Neural crest cell (in vitro differentiated cells): ENCODE results near the gene PTGES3L. TPM values are rescaled to one million over a fixed set of nuclear protein-coding genes. Genes with fewer than 3 reads are reported as not detected.
A peak's percentile ranks its signal among the peaks of the same experiment; 100 is the strongest.

Experiments used
- DNase-seq: peaks from one replicate; pipeline ENCODE4 v3.0.0; 2021; ENCODE audit warnings: low read depth, mixed read lengths, low spot score
- H3K27ac Mint-ChIP-seq: one replicate; pipeline ENCODE4 v1.8.0; 2021; ENCODE audit warnings: mild to moderate bottlenecking, mixed read lengths; ENCODE audit not compliant: unreplicated experiment
- H3K27me3 Mint-ChIP-seq: 2 replicates; pipeline ENCODE4 v1.8.0; 2021; ENCODE audit warnings: low read depth, mild to moderate bottlenecking, mixed read lengths
- H3K36me3 Mint-ChIP-seq: 2 replicates; pipeline ENCODE4 v1.8.0; 2021; ENCODE audit warnings: low read depth, mild to moderate bottlenecking, mixed read lengths
- H3K4me1 Mint-ChIP-seq: 2 replicates; pipeline ENCODE4 v1.8.0; 2021; ENCODE audit warnings: mixed read lengths
- H3K4me3 Mint-ChIP-seq: one replicate; pipeline ENCODE4 v1.8.0; 2021; ENCODE audit warnings: mild to moderate bottlenecking, mixed read lengths
- H3K9me3 Mint-ChIP-seq: 2 replicates; pipeline ENCODE4 v1.8.0; 2021; ENCODE audit warnings: mixed read lengths
- total RNA-seq: library from RNA; stranded (reverse); gene quantifications from 2 replicates; pipeline ENCODE4 v1.2.1, GENCODE V29; 2021
- TF ChIP-seq, protein P1 (sequence below): fragments of 200-600 bp; sonication (generic); conservative IDR thresholded peaks from 2 replicates; pipeline ENCODE4 v1.5.0; 2021; ENCODE audit warnings: antibody characterized with exemption, mild to moderate bottlenecking

Gene PTGES3L
- total RNA-seq, 1 donor from 2014 or later, result 3.5 TPM

DNA sequence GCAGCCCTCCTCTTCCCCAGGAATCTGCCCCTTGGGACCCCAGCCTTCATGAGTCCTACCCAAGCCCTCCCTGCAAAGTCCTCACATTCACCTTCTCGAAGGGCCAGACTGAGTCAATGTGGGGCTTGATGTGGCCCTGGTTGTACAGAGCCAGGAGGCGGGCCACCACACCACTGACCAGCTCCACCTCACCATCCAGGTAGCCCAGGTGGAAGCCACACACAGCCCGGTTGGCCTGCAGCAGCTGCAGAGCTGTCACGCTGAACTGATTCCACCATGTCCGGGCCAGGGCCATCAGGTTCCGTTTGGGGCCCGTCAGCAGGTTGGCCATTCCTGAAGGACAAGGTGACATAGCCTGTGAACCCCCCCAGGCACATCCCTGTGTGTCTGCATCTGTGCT lies 36.3 kb upstream of the PTGES3L start:
- no peak for DNase-seq
- H3K4me3 Mint-ChIP-seq, result no peak overlapping the region
- no peaks in the 10 kb centered on the region for H3K27me3 Mint-ChIP-seq

DNA sequence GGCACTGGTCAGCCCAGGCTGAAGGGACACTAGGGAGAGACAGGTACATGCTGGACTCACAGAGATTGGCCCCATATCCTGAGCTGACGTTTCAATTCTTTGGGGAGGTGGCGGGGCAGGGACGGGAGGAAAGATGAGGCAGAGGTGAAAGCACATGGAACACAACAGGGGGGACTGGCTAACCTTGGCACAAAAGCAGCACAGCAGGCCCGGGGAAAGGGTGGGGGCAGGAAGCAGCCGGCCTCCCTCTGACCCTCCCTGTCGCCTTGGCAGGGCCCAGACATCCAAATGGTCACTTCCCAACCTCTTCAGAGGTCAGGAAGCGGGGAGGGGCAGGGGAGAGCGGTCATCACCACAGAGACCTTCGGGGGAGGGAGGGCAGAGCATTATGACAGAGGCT lies 35.7 kb upstream of the PTGES3L start:
- Mint-ChIP-seq H3K4me3 (no peak overlapping the region), H3K27me3 (no peaks in the 10 kb centered on the region), H3K4me1 (peaks cover 49% of the 10 kb centered on the region), H3K36me3 (peaks cover 2% of the 10 kb centered on the region), H3K27ac (peak overlapping the region; percentile 94), H3K9me3 (no peaks in the 10 kb centered on the region)
- TF ChIP-seq, protein P1, sequence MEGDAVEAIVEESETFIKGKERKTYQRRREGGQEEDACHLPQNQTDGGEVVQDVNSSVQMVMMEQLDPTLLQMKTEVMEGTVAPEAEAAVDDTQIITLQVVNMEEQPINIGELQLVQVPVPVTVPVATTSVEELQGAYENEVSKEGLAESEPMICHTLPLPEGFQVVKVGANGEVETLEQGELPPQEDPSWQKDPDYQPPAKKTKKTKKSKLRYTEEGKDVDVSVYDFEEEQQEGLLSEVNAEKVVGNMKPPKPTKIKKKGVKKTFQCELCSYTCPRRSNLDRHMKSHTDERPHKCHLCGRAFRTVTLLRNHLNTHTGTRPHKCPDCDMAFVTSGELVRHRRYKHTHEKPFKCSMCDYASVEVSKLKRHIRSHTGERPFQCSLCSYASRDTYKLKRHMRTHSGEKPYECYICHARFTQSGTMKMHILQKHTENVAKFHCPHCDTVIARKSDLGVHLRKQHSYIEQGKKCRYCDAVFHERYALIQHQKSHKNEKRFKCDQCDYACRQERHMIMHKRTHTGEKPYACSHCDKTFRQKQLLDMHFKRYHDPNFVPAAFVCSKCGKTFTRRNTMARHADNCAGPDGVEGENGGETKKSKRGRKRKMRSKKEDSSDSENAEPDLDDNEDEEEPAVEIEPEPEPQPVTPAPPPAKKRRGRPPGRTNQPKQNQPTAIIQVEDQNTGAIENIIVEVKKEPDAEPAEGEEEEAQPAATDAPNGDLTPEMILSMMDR, result no peak
- no peak for DNase-seq

More for the DNA sequence above, 36.3 kb upstream of the PTGES3L start:
- Mint-ChIP-seq H3K36me3 (peaks cover 2% of the 10 kb centered on the region), H3K27ac (peak overlapping the region; percentile 43), H3K4me1 (peaks cover 51% of the 10 kb centered on the region), H3K9me3 (no peaks in the 10 kb centered on the region)
- TF ChIP-seq, protein P1, result no peak

DNA sequence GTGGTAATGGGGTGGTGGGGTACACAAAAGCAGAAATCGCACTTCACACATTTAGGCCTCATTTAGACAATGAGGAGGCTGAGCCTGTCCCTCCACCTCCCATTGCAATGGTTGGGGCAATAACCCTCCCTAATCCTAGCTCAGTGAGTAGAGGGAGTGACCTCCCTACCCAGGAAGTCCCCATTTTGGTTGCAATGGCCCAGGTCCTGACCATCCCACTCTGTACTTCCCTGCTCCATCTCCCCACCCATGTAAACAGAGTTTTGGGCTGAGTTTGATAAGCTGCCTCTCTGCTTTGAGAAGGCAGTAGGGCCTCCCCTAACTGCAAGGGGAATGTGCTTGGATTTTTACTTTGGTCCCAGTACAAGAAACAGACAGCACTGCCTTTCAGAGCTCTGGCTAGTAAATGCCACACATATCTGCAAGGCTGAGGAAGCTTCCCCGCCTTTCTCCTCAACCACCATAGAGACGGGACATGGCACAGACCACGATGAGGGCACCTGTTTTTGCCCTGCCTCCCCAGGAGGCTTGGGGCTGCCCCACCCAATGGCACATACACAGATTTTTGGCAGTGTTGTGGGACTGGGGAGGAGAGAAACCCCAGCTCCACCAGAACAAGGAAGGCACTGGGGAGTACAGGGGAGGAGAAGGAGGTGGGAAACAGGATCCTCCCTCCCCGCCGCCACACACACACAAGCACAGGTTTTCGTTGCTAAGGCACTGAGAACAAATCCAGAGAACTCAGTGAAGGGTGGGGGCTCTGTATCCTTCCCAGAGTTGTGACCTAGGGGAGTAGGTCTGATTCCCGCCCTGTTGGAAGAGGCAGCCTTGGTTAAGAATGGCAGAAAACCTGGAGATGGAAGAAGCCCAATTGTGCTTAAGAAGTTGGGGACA lies 35.0 kb upstream of the PTGES3L start:
- TF ChIP-seq, protein P1, result no peak
- Mint-ChIP-seq H3K36me3 (peaks cover 2% of the 10 kb centered on the region), H3K27me3 (no peaks in the 10 kb centered on the region), H3K4me1 (peaks cover 45% of the 10 kb centered on the region), H3K9me3 (no peaks in the 10 kb centered on the region), H3K4me3 (peak overlapping the region; percentile 47), H3K27ac (peak overlapping the region; percentile 94)
- DNase-seq, result no peak

DNA sequence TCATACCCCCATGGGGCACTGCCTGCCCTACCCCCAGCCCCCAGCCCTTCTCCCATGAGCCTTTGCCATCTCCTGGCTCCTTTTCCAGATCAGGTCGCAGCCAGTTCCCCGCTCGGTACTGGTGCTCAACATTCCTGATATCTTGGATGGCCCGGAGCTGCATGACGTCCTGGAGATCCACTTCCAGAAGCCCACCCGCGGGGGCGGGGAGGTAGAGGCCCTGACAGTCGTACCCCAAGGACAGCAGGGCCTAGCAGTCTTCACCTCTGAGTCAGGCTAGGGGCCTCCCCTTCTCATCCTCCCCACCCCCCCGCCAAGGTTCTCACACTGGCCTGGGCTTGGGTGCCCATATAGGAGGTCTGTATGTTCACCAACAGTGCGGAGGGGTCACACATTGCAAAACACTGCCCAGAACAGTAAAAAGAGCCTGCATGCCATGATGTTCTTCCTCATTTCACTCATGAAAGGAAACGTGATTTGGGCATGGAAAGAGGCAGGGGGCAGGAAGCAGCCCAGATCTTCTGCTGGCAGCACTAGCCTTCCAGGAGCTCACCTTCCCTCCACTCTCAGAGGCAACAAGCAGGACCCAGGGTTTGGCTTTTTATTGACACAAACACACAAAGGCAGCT lies 34.3 kb upstream of the PTGES3L start:
- H3K27me3 Mint-ChIP-seq, result no peaks in the 10 kb centered on the region
- TF ChIP-seq, protein P1, result no peak
- peaks cover 2% of the 10 kb centered on the region for H3K36me3 Mint-ChIP-seq
- peaks cover 37% of the 10 kb centered on the region for H3K4me1 Mint-ChIP-seq
- no peaks in the 10 kb centered on the region for H3K9me3 Mint-ChIP-seq
- no peak overlapping the region for H3K4me3 Mint-ChIP-seq
- no peak overlapping the region for H3K27ac Mint-ChIP-seq
- no peak for DNase-seq

- H3K27me3 Mint-ChIP-seq, result no peaks in the 10 kb centered on the region
- no peak for DNase-seq
- peaks cover 29% of the 10 kb centered on the region for H3K4me1 Mint-ChIP-seq
- TF ChIP-seq, protein P1, result no peak
- H3K9me3 Mint-ChIP-seq, result no peaks in the 10 kb centered on the region
- no peak overlapping the region for H3K27ac Mint-ChIP-seq
- peaks cover 2% of the 10 kb centered on the region for H3K36me3 Mint-ChIP-seq
- peak overlapping the region; percentile 27 for H3K4me3 Mint-ChIP-seq
Measured at GRCh38 chr17:43013296-43013695, 33.4 kb upstream of the PTGES3L start.
